Chondrocyte (in vitro differentiated cells): ENCODE data around the gene SGPP2. TPM values are rescaled to one million over a fixed set of nuclear protein-coding genes. Genes with fewer than 3 reads are reported as not detected.

Source experiments
- DNase-seq: peaks from one replicate; pipeline ENCODE4 v3.0.0; 2021; ENCODE audit warnings: mixed read lengths, low spot score
- H3K27ac Mint-ChIP-seq: one replicate; pipeline ENCODE4 v1.8.0; 2021; ENCODE audit warnings: mild to moderate bottlenecking, moderate library complexity, mixed read lengths; ENCODE audit not compliant: unreplicated experiment
- H3K27me3 Mint-ChIP-seq: 2 replicates; pipeline ENCODE4 v1.8.0; 2021; ENCODE audit warnings: low read depth, mixed read lengths
- H3K36me3 Mint-ChIP-seq: 2 replicates; pipeline ENCODE4 v1.8.0; 2021; ENCODE audit warnings: low read depth, mixed read lengths
- H3K4me1 Mint-ChIP-seq: 2 replicates; pipeline ENCODE4 v1.8.0; 2021; ENCODE audit warnings: low read depth, mild to moderate bottlenecking, mixed read lengths
- H3K4me3 Mint-ChIP-seq: one replicate; pipeline ENCODE4 v1.8.0; 2021; ENCODE audit warnings: mild to moderate bottlenecking, moderate library complexity, mixed read lengths; ENCODE audit not compliant: unreplicated experiment
- H3K9me3 Mint-ChIP-seq: 2 replicates; pipeline ENCODE4 v1.8.0; 2021; ENCODE audit warnings: low read depth, mixed read lengths
- CTCF ChIP-seq: fragments of 200-600 bp; sonication (generic); IDR thresholded peaks from 2 replicates; pipeline ENCODE4 v1.5.0; 2021; ENCODE audit warnings: antibody characterized with exemption, mild to moderate bottlenecking, moderate library complexity
- total RNA-seq: library from RNA; stranded (reverse); gene quantifications from 3 replicates; pipeline ENCODE4 v1.2.1, GENCODE V29; 2021

SGPP2 gene
- total RNA-seq, 1 donor from 2014 or later = not detected

- Mint-ChIP-seq H3K27me3 (peaks cover 26% of the 10 kb centered on the region), H3K4me3 (no peak overlapping the region), H3K9me3 (no peaks in the 10 kb centered on the region), H3K27ac (no peak overlapping the region), H3K4me1 (peaks cover 6% of the 10 kb centered on the region), H3K36me3 (no peaks in the 10 kb centered on the region)
- no peak for TF ChIP-seq CTCF
- DNase-seq = no peak
Observed at GRCh38 chr2:222450021-222450420, 25.7 kb downstream of the SGPP2 start.

- H3K27me3 Mint-ChIP-seq = peaks cover 25% of the 10 kb centered on the region
- H3K36me3 Mint-ChIP-seq = no peaks in the 10 kb centered on the region
- TF ChIP-seq CTCF = no peak
- peaks cover 6% of the 10 kb centered on the region for H3K4me1 Mint-ChIP-seq
- no peaks in the 10 kb centered on the region for H3K9me3 Mint-ChIP-seq
- H3K4me3 Mint-ChIP-seq = no peak overlapping the region
- DNase-seq = no peak
- no peak overlapping the region for H3K27ac Mint-ChIP-seq
Observed at GRCh38 chr2:222451224-222451674, 26.9 kb downstream of the SGPP2 start.

- Mint-ChIP-seq H3K27me3 (peaks cover 25% of the 10 kb centered on the region), H3K9me3 (no peaks in the 10 kb centered on the region), H3K4me3 (no peak overlapping the region), H3K4me1 (peaks cover 6% of the 10 kb centered on the region), H3K27ac (no peak overlapping the region), H3K36me3 (no peaks in the 10 kb centered on the region)
- no peak for TF ChIP-seq CTCF
- DNase-seq = no peak
Observed at GRCh38 chr2:222452422-222452950, 28.1 kb downstream of the SGPP2 start.

- no peak for DNase-seq
- Mint-ChIP-seq H3K4me3 (no peak overlapping the region), H3K4me1 (no peaks in the 10 kb centered on the region), H3K27me3 (peaks cover 10% of the 10 kb centered on the region), H3K27ac (no peak overlapping the region), H3K9me3 (no peaks in the 10 kb centered on the region), H3K36me3 (no peaks in the 10 kb centered on the region)
- TF ChIP-seq CTCF = no peak
Observed at GRCh38 chr2:222456479-222457077, 32.2 kb downstream of the SGPP2 start.

GRCh38 chr2:222459983-222460382 is 35.6 kb downstream of the SGPP2 start:
- no peak for TF ChIP-seq CTCF
- H3K9me3 Mint-ChIP-seq = no peaks in the 10 kb centered on the region
- DNase-seq = no peak
- no peak overlapping the region for H3K27ac Mint-ChIP-seq
- H3K4me1 Mint-ChIP-seq = no peaks in the 10 kb centered on the region
- no peak overlapping the region for H3K4me3 Mint-ChIP-seq
- H3K27me3 Mint-ChIP-seq = peaks cover 18% of the 10 kb centered on the region
- H3K36me3 Mint-ChIP-seq = no peaks in the 10 kb centered on the region
